Measurements from ENCODE around the gene PLAAT2. TPM values are rescaled to one million over a fixed set of nuclear protein-coding genes. Genes with fewer than 3 reads are reported as not detected.

The PLAAT2 gene
- total and polyA plus RNA-seq, 2 of the 13 experiments (the other 11 are each of a cell fraction or from before 2014, with no cell fraction given) = 0.22 TPM; not detected in 1

- TF ChIP-seq SRF (IDR thresholded peaks at IDR 0.05; ENCODE audit: low read depth, low read length) (no peak), LCORL (IDR thresholded peaks at IDR 0.05) (no peak), LCORL (CRISPR knock-in tag; IDR thresholded peaks at IDR 0.05) (0 out of 2 replicates have a peak, but pooled peaks have one; percentile 33), MAFG (CRISPR knock-in tag; IDR thresholded peaks at IDR 0.05) (no peak), CREB1 (IDR thresholded peaks at IDR 0.05) (no peak), CREB1 (CRISPR knock-in tag; IDR thresholded peaks at IDR 0.05) (0 out of 2 replicates have a peak, but pooled peaks have one; percentile 53), ISL2 (CRISPR knock-in tag; IDR thresholded peaks at IDR 0.05) (no peak; the same call in 1 of the 2 replicates), ZNF460 (CRISPR knock-in tag; IDR thresholded peaks at IDR 0.05; ENCODE audit: borderline replicate concordance) (no peak), HDAC2 (CRISPR knock-in tag; IDR thresholded peaks at IDR 0.05) (peak; percentile 71), TARDBP (CRISPR knock-in tag; IDR thresholded peaks at IDR 0.05) (0 out of 2 replicates have a peak, but pooled peaks have one; percentile 38), ZNF468 (CRISPR knock-in tag; IDR thresholded peaks at IDR 0.05) (no peak), SPEN (CRISPR knock-in tag; IDR thresholded peaks at IDR 0.05; ENCODE audit: low read depth) (no peak), ZC3H4 (CRISPR knock-in tag; IDR thresholded peaks at IDR 0.05; ENCODE audit: borderline replicate concordance) (no peak), NFIB (CRISPR knock-in tag; IDR thresholded peaks at IDR 0.05; ENCODE audit: borderline replicate concordance) (no peak), FOSL2 (CRISPR knock-in tag; IDR thresholded peaks at IDR 0.05) (peak; percentile 30; the same call in 1 of the 2 replicates), ZXDC (CRISPR knock-in tag; IDR thresholded peaks at IDR 0.05) (no peak), ZNF646 (CRISPR knock-in tag; IDR thresholded peaks at IDR 0.05) (no peak), ZNF577 (CRISPR knock-in tag; IDR thresholded peaks at IDR 0.05; ENCODE audit: borderline replicate concordance, low read depth) (no peak), TBX2 (CRISPR knock-in tag; IDR thresholded peaks at IDR 0.05; ENCODE audit: borderline replicate concordance) (0 out of 2 replicates have a peak, but pooled peaks have one; percentile 12), MIER3 (CRISPR knock-in tag; IDR thresholded peaks at IDR 0.05; ENCODE audit: borderline replicate concordance) (peak; percentile 63; the same call in 1 of the 2 replicates), ZNF790 (CRISPR knock-in tag; IDR thresholded peaks at IDR 0.05; ENCODE audit: borderline replicate concordance) (no peak), RBFOX2 (IDR thresholded peaks at IDR 0.05; ENCODE audit: low read depth, low read length) (no peak), PCBP1 (IDR thresholded peaks at IDR 0.05; ENCODE audit: borderline replicate concordance, low read depth, low read length) (no peak)
- TF ChIP-seq, protein P1, sequence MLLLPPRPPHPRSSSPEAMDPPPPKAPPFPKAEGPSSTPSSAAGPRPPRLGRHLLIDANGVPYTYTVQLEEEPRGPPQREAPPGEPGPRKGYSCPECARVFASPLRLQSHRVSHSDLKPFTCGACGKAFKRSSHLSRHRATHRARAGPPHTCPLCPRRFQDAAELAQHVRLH (CRISPR knock-in tag; IDR thresholded peaks at IDR 0.05; ENCODE audit: borderline replicate concordance, low read depth) = no peak
These were observed 40.0 kb upstream of the PLAAT2 start (continued) for GRCh38 chr11:63603180-63603518.
